GM21526 (cell line): ENCODE measurements around the gene SPRN.
"Not testable (repeated sequence)": the region's sequence is repeated elsewhere in the genome, so short reads cannot be mapped to it uniquely, and the experiment has no call there.

Source experiments
- ATAC-seq: cut with Tn5 transposase; IDR thresholded peaks from one replicate; pipeline ENCODE4 v1.9.1; 2021; ENCODE audit warnings: moderate library complexity; ENCODE audit not compliant: unreplicated experiment, low FRiP score

The SPRN gene

GRCh38 chr10:133388973-133389818, 35.2 kb downstream of the SPRN start:
- peak; percentile 79 for ATAC-seq

DNA sequence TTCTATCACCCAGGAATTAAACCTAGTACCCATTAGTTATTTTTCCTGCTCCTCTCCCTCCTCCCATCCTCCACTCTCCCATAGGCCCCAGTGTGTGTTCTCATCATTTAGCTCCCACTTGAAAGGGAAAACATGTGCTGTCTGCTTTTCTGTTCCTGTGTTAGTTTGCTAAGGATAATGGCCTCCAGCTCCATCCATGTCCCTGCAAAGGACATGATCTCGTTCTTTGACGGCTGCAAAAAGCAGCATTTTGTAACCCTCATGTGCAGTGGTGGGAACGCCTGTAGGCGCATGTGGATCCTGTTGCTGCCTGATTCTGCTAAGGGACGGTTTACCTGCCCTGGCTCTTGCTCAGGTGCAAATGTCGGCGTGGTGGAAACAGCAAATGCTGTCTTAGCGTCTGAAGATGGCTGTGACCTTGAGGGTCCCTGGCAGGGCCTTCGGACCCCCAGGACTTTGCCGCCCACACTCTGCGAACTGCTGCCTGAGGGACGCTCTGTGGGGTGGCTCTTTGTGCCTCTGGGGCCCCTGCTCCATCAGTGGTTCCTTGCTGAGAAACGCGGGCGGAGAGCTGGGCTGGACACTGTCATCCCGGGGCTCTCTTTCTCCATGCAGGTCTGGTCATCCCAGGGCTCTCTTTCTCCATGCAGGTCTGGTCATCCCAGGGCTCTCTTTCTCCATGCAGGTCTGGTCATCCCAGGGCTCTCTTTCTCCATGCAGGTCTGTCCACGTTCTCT, 36.0 kb downstream of the SPRN start:
- ATAC-seq = no peak

DNA sequence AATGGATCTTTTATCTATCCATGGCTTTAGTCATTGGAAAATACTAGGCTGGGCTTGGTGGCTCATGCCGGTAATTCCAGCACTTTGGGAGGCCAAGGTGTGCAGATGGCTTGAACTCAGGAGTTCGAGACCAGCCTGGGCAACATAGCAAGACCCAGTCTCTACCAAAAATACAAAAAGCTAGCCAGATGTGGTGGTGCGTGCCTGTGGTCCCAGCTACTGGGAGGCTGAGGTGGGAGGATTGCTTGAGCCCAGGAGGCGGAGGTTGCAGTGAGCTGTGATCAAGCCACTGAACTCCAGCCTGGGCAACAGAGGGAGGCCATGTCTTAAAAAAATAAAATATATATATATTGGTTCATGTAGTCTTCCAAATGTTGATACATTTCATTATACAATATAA, 37.5 kb downstream of the SPRN start:
- not testable (repeated sequence) for ATAC-seq

DNA sequence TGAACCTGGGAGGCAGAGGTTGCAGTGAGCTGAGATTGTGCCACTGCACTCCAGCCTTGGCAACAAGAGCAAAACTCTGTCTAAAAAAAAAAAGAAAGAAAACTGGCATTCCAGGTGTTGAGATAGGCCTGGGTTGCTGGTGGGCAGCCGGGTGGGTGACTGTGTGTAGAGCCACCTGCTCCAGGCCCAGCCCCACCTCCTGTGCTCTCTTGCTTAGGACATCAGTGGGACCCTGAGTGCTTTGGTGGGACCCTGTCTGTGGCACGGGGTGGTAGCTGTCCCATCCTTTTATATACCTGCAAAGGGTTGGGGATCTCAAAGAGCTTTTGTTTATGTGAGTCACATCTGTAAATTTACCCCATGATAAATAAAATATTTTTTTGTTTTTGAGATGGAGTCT, 39.2 kb downstream of the SPRN start:
- ATAC-seq = no peak

DNA sequence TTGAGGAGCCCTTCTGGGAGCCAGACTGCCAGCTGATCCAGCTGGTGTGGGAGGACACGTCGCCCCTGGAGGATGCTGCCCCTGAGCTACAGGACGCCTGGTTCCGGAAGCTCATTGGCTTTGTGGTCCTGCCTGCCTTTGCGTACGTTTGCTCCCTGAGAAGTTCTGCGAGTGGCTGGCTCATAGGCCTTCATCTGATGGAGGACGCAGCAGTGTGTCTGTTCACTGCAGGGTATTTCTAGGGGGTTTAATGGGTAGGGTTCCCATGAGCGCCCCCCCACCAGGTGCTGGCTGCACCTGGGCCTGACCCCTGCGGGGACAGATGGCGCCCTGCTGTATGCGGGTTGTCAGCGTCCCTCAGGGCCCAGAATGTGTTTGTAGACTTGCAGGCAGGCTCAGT, 40.4 kb downstream of the SPRN start:
- no peak for ATAC-seq

- ATAC-seq = no peak
Observed at GRCh38 chr10:133383551-133383950, 40.9 kb downstream of the SPRN start.

- ATAC-seq = no peak
Observed at GRCh38 chr10:133381036-133381435, 43.4 kb downstream of the SPRN start.

- peak; percentile 9 for ATAC-seq
Observed at GRCh38 chr10:133379801-133380666, 44.4 kb downstream of the SPRN start.

- peak; percentile 43 for ATAC-seq
Observed at GRCh38 chr10:133379152-133379800, 45.1 kb downstream of the SPRN start, which contains the start of gene PAOX. Gene PAOX, plus strand, starts transcription at chr10:133379262. Its CDS starts 55 bp downstream, at chr10:133379317.

- ATAC-seq = peak; percentile 35
Observed at GRCh38 chr10:133378251-133379096, 46.0 kb downstream of the SPRN start.

- no peak for ATAC-seq
Observed at GRCh38 chr10:133377818-133378250, 46.6 kb downstream of the SPRN start.

DNA sequence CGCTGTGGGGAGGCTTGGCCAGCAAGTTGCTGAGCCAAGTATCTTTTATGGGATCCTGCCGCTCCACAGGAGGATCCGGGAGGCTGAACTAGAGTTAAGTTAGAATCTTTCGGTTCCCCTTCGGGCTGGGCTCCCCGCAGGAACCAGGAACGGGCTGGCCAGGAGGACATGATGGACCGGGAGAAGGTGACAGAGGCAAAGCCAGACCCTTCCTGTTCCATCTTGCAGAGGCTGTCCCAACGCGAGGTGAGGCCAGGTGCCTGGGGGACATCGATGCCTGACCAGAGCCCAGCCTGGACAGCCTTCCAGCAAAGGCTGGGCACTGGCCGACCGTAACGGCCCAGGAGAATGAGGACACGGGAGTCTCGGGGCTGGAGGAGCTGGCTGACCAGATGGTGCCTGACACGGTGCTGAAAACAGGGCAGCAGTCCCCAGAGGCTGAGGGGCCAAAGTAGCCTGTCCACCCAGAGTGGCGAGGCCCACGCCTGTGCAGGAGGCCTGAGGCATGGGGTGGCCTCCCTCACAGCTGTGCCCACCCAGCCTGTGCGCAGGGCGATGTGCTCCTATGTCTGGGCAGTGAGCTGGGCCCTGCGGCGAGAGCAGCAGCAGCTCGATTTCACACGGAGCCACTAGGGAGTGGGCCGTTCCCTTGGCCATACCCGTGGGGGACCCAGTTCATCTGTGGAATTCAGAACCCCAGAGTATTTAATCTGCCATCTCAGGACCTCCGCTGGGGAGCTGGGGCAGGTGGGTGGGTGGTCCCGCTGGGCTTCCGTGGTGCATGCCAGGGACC, 47.2 kb downstream of the SPRN start:
- ATAC-seq = no peak

DNA sequence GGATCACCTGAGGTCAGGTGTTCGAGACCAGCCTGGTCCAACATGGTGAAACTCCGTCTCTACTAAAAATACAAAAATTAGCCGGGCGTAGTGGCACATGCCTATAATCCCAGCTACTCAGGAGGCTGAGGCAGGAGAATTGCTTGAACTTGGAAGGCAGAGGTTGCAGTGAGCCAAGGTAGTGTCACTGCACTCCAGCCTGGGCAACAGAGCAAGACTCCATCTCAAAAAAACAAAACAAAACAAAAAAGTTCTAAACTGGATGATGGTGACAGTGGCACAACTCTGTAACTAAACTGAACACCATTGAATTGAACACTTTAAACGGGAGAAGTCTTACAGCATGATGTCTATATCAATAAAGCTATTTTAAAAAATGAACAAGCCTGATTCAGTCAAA, 48.2 kb downstream of the SPRN start:
- ATAC-seq = not testable (repeated sequence)

GRCh38 chr10:133375357-133376115, 48.9 kb downstream of the SPRN start:
- no peak for ATAC-seq

DNA sequence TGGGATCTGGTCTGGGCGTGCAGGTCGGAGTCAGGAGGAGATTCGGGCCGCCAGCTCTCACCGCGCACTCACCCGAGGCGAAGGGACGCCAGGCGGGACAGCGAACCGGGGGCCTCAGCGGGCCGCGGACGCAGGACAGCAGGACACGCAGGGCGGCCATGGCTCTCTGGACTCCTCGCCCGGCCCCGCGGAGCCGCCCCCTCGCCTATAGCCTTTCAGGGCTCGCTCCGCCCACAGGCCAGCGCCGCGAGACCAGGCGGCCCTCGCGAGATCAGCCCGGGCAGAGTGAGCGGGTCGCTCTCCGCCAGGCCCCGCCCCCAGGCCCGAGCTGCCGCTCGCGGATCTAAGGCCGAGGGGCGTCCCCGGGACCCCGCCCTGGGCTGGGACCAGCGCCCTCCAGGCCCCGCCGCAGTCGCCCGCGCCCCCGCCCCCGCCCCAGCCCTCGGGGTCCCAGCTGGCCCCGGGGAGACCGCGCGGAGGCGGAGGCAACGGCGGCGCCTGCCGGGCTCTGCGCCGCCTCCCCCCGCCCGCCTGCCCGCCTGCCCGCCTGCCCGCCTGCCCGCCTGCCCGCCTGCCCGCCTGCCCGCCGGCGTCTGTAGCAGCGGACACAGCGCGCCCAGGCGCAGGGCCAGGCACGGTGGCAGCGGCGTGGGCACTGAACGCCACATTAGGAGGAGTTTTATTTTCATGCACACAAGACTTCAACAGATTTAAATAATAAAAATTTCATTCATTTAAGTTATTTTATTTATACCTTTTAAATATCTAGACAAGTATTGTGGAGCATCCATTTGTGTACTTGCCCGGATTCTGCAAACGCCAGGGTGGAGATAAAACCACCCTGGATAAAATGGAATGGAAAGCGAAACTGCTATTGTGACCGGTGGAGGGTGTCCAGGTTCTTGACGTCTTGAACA, 51.0 kb downstream of the SPRN start, which contains the start of gene ECHS1:
Gene ECHS1, minus strand, starts transcription at position 181 of the 917 bp plus-strand sequence. Its CDS starts 21 bp downstream, at position 160.
- ATAC-seq = peak; percentile 90

- ATAC-seq = no peak
Observed at GRCh38 chr10:133372507-133372906, 51.9 kb downstream of the SPRN start.
